BLaER1 (cell line): Measurements from ENCODE around the gene DOK3.

Experiments used
- H3K27ac ChIP-seq: shearing (Covaris generic); formaldehyde crosslinking; 2 replicates; pipeline ENCODE4 v1.8.1; 2022
- H3K27me3 ChIP-seq: shearing (Covaris generic); formaldehyde crosslinking; 2 replicates; pipeline ENCODE4 v1.8.1; 2022
- H3K36me3 ChIP-seq: shearing (Covaris generic); formaldehyde crosslinking; 2 replicates; pipeline ENCODE4 v1.8.1; 2022
- H3K4me1 ChIP-seq: shearing (Covaris generic); formaldehyde crosslinking; 2 replicates; pipeline ENCODE4 v1.8.1; 2022
- H3K4me2 ChIP-seq: shearing (Covaris generic); formaldehyde crosslinking; 2 replicates; pipeline ENCODE4 v1.8.1; 2022
- H3K4me3 ChIP-seq: shearing (Covaris generic); formaldehyde crosslinking; 2 replicates; pipeline ENCODE4 v1.8.1; 2022
- H3K9ac ChIP-seq: shearing (Covaris generic); formaldehyde crosslinking; 2 replicates; pipeline ENCODE4 v1.8.1; 2022
- H3K9me3 ChIP-seq: shearing (Covaris generic); formaldehyde crosslinking; 2 replicates; pipeline ENCODE4 v1.8.1; 2022
- H4K20me1 ChIP-seq: shearing (Covaris generic); formaldehyde crosslinking; 2 replicates; pipeline ENCODE4 v1.8.1; 2022
- Cebpa-rat ChIP-seq: shearing (Covaris generic); IDR thresholded peaks from 2 replicates; pipeline ENCODE4 v1.8.1; 2022

Gene DOK3

GRCh38 chr5:177455661-177456590, 53.7 kb downstream of the DOK3 start:
- H4K20me1 ChIP-seq = peaks cover 68% of the 10 kb centered on the region
- no peaks in the 10 kb centered on the region for H3K27me3 ChIP-seq
- peaks cover 44% of the 10 kb centered on the region for H3K36me3 ChIP-seq
- no peaks in the 10 kb centered on the region for H3K9me3 ChIP-seq
- H3K4me2 ChIP-seq = peak overlapping the region; percentile 95
- H3K9ac ChIP-seq = peak overlapping the region; percentile 87
- H3K4me1 ChIP-seq = peaks cover 55% of the 10 kb centered on the region
- H3K27ac ChIP-seq = peak overlapping the region; percentile 91
- no peak for TF ChIP-seq Cebpa-rat
- H3K4me3 ChIP-seq = peak overlapping the region; percentile 76

GRCh38 chr5:177455036-177455660, 54.5 kb downstream of the DOK3 start:
- Histone ChIP-seq H3K4me1 (peaks cover 63% of the 10 kb centered on the region), H3K9ac (peak overlapping the region; percentile 87), H3K27me3 (no peaks in the 10 kb centered on the region), H4K20me1 (peaks cover 68% of the 10 kb centered on the region), H3K4me2 (peak overlapping the region; percentile 95), H3K4me3 (peak overlapping the region; percentile 76), H3K9me3 (no peaks in the 10 kb centered on the region), H3K36me3 (peaks cover 43% of the 10 kb centered on the region), H3K27ac (peak overlapping the region; percentile 91)
- TF ChIP-seq Cebpa-rat = no peak

GRCh38 chr5:177454397-177455035, 55.1 kb downstream of the DOK3 start:
- H3K9me3 ChIP-seq = no peaks in the 10 kb centered on the region
- peak overlapping the region; percentile 87 for H3K9ac ChIP-seq
- peak overlapping the region; percentile 95 for H3K4me2 ChIP-seq
- peaks cover 68% of the 10 kb centered on the region for H4K20me1 ChIP-seq
- H3K36me3 ChIP-seq = peaks cover 37% of the 10 kb centered on the region
- peaks cover 69% of the 10 kb centered on the region for H3K4me1 ChIP-seq
- no peaks in the 10 kb centered on the region for H3K27me3 ChIP-seq
- peak overlapping the region; percentile 76 for H3K4me3 ChIP-seq
- peak overlapping the region; percentile 91 for H3K27ac ChIP-seq
- no peak for TF ChIP-seq Cebpa-rat

GRCh38 chr5:177453852-177454396, 55.7 kb downstream of the DOK3 start:
- Histone ChIP-seq H3K27ac (peak overlapping the region; percentile 91), H3K27me3 (no peaks in the 10 kb centered on the region), H3K9me3 (no peaks in the 10 kb centered on the region), H3K36me3 (peaks cover 31% of the 10 kb centered on the region), H3K4me3 (peak overlapping the region; percentile 76), H3K4me2 (peak overlapping the region; percentile 95), H4K20me1 (peaks cover 68% of the 10 kb centered on the region), H3K4me1 (peaks cover 71% of the 10 kb centered on the region), H3K9ac (peak overlapping the region; percentile 87)
- no peak for TF ChIP-seq Cebpa-rat

- Histone ChIP-seq H3K4me2 (peak overlapping the region; percentile 95), H3K9me3 (no peaks in the 10 kb centered on the region), H3K36me3 (peaks cover 22% of the 10 kb centered on the region), H3K27me3 (no peaks in the 10 kb centered on the region), H3K4me1 (peaks cover 71% of the 10 kb centered on the region), H3K27ac (peak overlapping the region; percentile 91), H3K4me3 (peak overlapping the region; percentile 76; the same call in 1 of the 2 replicates), H4K20me1 (peaks cover 65% of the 10 kb centered on the region), H3K9ac (peak overlapping the region; percentile 87; the same call in 1 of the 2 replicates)
- TF ChIP-seq Cebpa-rat = no peak
Observed at GRCh38 chr5:177452688-177453638, 56.7 kb downstream of the DOK3 start.
